ENCODE measurements around the gene DNAJC5.
"Not testable (repeated sequence)": the region's sequence is repeated elsewhere in the genome, so short reads cannot be mapped to it uniquely, and the experiment has no call there.

- TF ChIP-seq ZNF70 (CRISPR knock-in tag; IDR thresholded peaks at IDR 0.05); PATZ1 (CRISPR knock-in tag; IDR thresholded peaks at IDR 0.05; ENCODE audit: borderline replicate concordance); POU6F1 (CRISPR knock-in tag; IDR thresholded peaks at IDR 0.05; ENCODE audit: borderline replicate concordance, low read depth); PPARA (CRISPR knock-in tag; IDR thresholded peaks at IDR 0.05; ENCODE audit: borderline replicate concordance); ZFP30 (CRISPR knock-in tag; IDR thresholded peaks at IDR 0.05); ISL1 (CRISPR knock-in tag; IDR thresholded peaks at IDR 0.05); ZFP3 (CRISPR knock-in tag; IDR thresholded peaks at IDR 0.05); TCF4 (CRISPR knock-in tag; IDR thresholded peaks at IDR 0.05; ENCODE audit: borderline replicate concordance); RARB (CRISPR knock-in tag; IDR thresholded peaks at IDR 0.05); SNAI2 (CRISPR knock-in tag; IDR thresholded peaks at IDR 0.05); ZNF565 (CRISPR knock-in tag; conservative IDR thresholded peaks at IDR 0.05; ENCODE audit: low read depth): not testable (repeated sequence)
These were observed 21.5 kb downstream of the DNAJC5 start for GRCh38 chr20:63916371-63916939.

Measured in SK-N-SH treated with all-trans-retinoic acid at 6 μM for 48 hours (cell line).